ENCODE results near the gene GNAO1. TPM values are rescaled to one million over a fixed set of nuclear protein-coding genes. Genes with fewer than 3 reads are reported as not detected.

Gene GNAO1
- total RNA-seq, 1 donor from 2014 or later, result 2.0 TPM

- intact Hi-C loops (cut with micrococcal nuclease), result no loop called here
- H3K36me3 Mint-ChIP-seq (ENCODE audit: low read depth), result peaks cover 47% of the 10 kb centered on the region
- DNase-seq, result no peak
- H3K9me3 Mint-ChIP-seq, result peaks cover 3% of the 10 kb centered on the region
- no peak overlapping the region for H3K27ac Mint-ChIP-seq
- H3K4me1 Mint-ChIP-seq, result peaks cover 4% of the 10 kb centered on the region
- no peaks in the 10 kb centered on the region for H3K27me3 Mint-ChIP-seq
- H3K4me3 Mint-ChIP-seq, result no peak overlapping the region
Measured at GRCh38 chr16:56399047-56399446, 207.8 kb downstream of the GNAO1 start.

GRCh38 chr16:56399486-56399885, 208.2 kb downstream of the GNAO1 start:
- Mint-ChIP-seq H3K36me3 (ENCODE audit: low read depth) (peaks cover 48% of the 10 kb centered on the region), H3K4me3 (no peak overlapping the region), H3K27me3 (no peaks in the 10 kb centered on the region), H3K4me1 (peaks cover 3% of the 10 kb centered on the region), H3K9me3 (peaks cover 3% of the 10 kb centered on the region), H3K27ac (no peak overlapping the region)
- DNase-seq, result no peak
- intact Hi-C loops (cut with micrococcal nuclease), result no loop called here

- H3K4me3 Mint-ChIP-seq, result no peak overlapping the region
- H3K27me3 Mint-ChIP-seq, result no peaks in the 10 kb centered on the region
- peaks cover 49% of the 10 kb centered on the region for H3K36me3 Mint-ChIP-seq (ENCODE audit: low read depth)
- no peak overlapping the region for H3K27ac Mint-ChIP-seq
- no peak for DNase-seq
- intact Hi-C loops (cut with micrococcal nuclease), result no loop called here
- H3K9me3 Mint-ChIP-seq, result peaks cover 3% of the 10 kb centered on the region
- peaks cover 3% of the 10 kb centered on the region for H3K4me1 Mint-ChIP-seq
Measured at GRCh38 chr16:56400458-56400857, 209.2 kb downstream of the GNAO1 start.

- no peak for DNase-seq
- Mint-ChIP-seq H3K9me3 (no peaks in the 10 kb centered on the region), H3K27me3 (no peaks in the 10 kb centered on the region), H3K4me3 (no peak overlapping the region), H3K27ac (no peak overlapping the region), H3K4me1 (no peaks in the 10 kb centered on the region), H3K36me3 (ENCODE audit: low read depth) (peaks cover 48% of the 10 kb centered on the region)
- intact Hi-C loops (cut with micrococcal nuclease), result no loop called here
Measured at GRCh38 chr16:56401482-56401881, 210.2 kb downstream of the GNAO1 start.

- Mint-ChIP-seq H3K9me3 (no peaks in the 10 kb centered on the region), H3K27me3 (no peaks in the 10 kb centered on the region), H3K4me3 (no peak overlapping the region), H3K36me3 (ENCODE audit: low read depth) (peaks cover 43% of the 10 kb centered on the region), H3K27ac (no peak overlapping the region), H3K4me1 (peaks cover 2% of the 10 kb centered on the region)
- no peak for DNase-seq
- intact Hi-C loops (cut with micrococcal nuclease), result no loop called here
Measured at GRCh38 chr16:56405977-56406672, 214.8 kb downstream of the GNAO1 start.

Other genes with a start within 250 kb of the GNAO1 start
- gene AMFR, start 234.1 kb downstream of the GNAO1 start, total RNA-seq, result 50.6 and 52.3 TPM in 2 replicates